Ishikawa (cell line): ENCODE data around the gene IGFBP2.

Experiments
- CEBPB ChIP-seq: IDR thresholded peaks from 2 replicates; pipeline ENCODE4 v1.6.1; 2012
- EP300 ChIP-seq: IDR thresholded peaks from 2 replicates; pipeline ENCODE4 v1.6.1; 2012; ENCODE audit warnings: borderline replicate concordance
- FOXM1 ChIP-seq: IDR thresholded peaks from 2 replicates; pipeline ENCODE4 v1.6.1; 2012; ENCODE audit warnings: low read depth, borderline replicate concordance
- NFIC ChIP-seq: IDR thresholded peaks from 2 replicates; pipeline ENCODE4 v1.6.1; 2012
- RAD21 ChIP-seq: IDR thresholded peaks from 2 replicates; pipeline ENCODE4 v1.6.1; 2012; ENCODE audit warnings: low read depth
- TAF1 ChIP-seq: IDR thresholded peaks from 2 replicates; pipeline ENCODE4 v1.6.1; 2012; ENCODE audit warnings: low read depth, mild to moderate bottlenecking
- TCF12 ChIP-seq: IDR thresholded peaks from 2 replicates; pipeline ENCODE4 v1.6.1; 2012; ENCODE audit warnings: low read depth
- TEAD4 ChIP-seq: IDR thresholded peaks from 2 replicates; pipeline ENCODE4 v1.6.1; 2012
- TF ChIP-seq, protein P1 (sequence below): IDR thresholded peaks from 2 replicates; pipeline ENCODE4 v1.6.1; 2012; ENCODE audit warnings: low read depth, mild to moderate bottlenecking
- TF ChIP-seq, protein P2 (sequence below): IDR thresholded peaks from 2 replicates; pipeline ENCODE4 v1.6.1; 2012

DNA sequence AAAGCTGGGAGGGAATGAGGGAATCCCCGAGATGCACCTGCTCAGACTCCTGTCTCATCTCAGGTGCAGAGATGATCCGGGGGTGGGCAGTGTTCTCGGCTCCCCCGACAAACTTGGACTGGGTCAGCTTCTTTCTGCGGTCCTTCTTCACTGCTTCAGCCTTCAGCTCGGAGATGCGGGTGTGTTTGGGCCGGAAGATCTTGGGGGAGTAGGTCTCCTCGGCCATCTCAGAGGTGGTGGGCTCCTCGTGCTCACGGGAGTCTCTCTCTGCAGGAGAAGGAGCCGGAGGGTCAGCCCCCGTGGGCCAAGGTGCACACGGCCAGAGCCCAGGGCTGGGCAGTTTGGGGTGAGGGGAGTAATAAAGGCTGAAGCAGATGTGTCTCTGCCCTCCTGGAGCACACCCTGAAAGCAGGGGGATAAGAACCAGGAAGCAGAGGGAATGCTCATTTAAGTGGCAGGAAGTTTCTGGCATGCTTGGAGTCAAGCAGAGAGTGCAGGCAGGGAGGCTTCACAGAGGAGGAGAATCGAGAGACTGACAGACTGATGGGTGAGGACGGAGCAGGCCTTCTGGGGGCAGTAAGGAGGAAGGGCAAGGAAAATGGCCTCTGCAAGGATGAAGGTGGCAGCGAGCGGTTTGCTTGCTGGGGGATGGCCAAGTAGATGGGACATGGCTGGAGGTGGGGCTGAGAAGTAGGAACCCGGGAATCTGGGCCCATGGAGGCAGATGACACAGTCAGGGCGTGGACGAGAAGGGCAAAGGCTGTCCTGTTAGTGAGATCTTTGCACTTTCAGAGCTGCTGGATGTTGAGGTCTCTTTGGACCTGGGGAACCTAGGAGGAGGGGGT is 45.8 kb downstream of the IGFBP2 start:
- TF ChIP-seq EP300 = no peak
- no peak for TF ChIP-seq TCF12
- no peak for TF ChIP-seq FOXM1
- no peak for TF ChIP-seq RAD21
- TF ChIP-seq, protein P1, sequence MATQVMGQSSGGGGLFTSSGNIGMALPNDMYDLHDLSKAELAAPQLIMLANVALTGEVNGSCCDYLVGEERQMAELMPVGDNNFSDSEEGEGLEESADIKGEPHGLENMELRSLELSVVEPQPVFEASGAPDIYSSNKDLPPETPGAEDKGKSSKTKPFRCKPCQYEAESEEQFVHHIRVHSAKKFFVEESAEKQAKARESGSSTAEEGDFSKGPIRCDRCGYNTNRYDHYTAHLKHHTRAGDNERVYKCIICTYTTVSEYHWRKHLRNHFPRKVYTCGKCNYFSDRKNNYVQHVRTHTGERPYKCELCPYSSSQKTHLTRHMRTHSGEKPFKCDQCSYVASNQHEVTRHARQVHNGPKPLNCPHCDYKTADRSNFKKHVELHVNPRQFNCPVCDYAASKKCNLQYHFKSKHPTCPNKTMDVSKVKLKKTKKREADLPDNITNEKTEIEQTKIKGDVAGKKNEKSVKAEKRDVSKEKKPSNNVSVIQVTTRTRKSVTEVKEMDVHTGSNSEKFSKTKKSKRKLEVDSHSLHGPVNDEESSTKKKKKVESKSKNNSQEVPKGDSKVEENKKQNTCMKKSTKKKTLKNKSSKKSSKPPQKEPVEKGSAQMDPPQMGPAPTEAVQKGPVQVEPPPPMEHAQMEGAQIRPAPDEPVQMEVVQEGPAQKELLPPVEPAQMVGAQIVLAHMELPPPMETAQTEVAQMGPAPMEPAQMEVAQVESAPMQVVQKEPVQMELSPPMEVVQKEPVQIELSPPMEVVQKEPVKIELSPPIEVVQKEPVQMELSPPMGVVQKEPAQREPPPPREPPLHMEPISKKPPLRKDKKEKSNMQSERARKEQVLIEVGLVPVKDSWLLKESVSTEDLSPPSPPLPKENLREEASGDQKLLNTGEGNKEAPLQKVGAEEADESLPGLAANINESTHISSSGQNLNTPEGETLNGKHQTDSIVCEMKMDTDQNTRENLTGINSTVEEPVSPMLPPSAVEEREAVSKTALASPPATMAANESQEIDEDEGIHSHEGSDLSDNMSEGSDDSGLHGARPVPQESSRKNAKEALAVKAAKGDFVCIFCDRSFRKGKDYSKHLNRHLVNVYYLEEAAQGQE = no peak
- TF ChIP-seq NFIC = no peak
- no peak for TF ChIP-seq TAF1
- TF ChIP-seq, protein P2, sequence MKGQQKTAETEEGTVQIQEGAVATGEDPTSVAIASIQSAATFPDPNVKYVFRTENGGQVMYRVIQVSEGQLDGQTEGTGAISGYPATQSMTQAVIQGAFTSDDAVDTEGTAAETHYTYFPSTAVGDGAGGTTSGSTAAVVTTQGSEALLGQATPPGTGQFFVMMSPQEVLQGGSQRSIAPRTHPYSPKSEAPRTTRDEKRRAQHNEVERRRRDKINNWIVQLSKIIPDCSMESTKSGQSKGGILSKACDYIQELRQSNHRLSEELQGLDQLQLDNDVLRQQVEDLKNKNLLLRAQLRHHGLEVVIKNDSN = no peak
- TF ChIP-seq CEBPB = no peak
- TF ChIP-seq TEAD4 = no peak
